SU-DHL-6 (cell line): Measurements from ENCODE around the gene EHBP1.

Experiments
- CTCF ChIP-seq: fragments of 200-600 bp; sonication (generic); IDR thresholded peaks from one replicate; pipeline ENCODE4 v1.5.1; 2017; ENCODE audit warnings: antibody characterized with exemption, mild to moderate bottlenecking, low read length, moderate library complexity; ENCODE audit not compliant: insufficient read depth, poor library complexity, severe bottlenecking
- EZH2phosphoT487 ChIP-seq: fragments of 200-600 bp; sonication (generic), shearing (Covaris generic); conservative IDR thresholded peaks from 2 replicates; pipeline ENCODE4 v1.6.1; 2018; ENCODE audit warnings: mild to moderate bottlenecking, antibody characterized with exemption, low read length, moderate library complexity, mixed read lengths

- TF ChIP-seq CTCF = no peak
- TF ChIP-seq EZH2phosphoT487 = no peak
Observed at GRCh38 chr2:62744603-62745002, 39.1 kb downstream of the EHBP1 start.
